Vagina (tissue), 2 donors: ENCODE data around the gene OVOL1. TPM values are rescaled to one million over a fixed set of nuclear protein-coding genes. Genes with fewer than 3 reads are reported as not detected.
"Not testable (repeated sequence)": the region's sequence is repeated elsewhere in the genome, so short reads cannot be mapped to it uniquely, and the experiment has no call there.

Experiments
- DNase-seq, 2 donors: peaks; one replicate each; pipeline ENCODE4 v3.0.0-alpha.2; 2017; ENCODE audit errors: extremely low spot score in 2 of 2
- H3K27ac ChIP-seq: fragments of 200-600 bp; sonication (generic); one replicate; pipeline ENCODE4 v1.5.1; 2019
- H3K27me3 ChIP-seq: fragments of 200-600 bp; sonication (generic); one replicate; pipeline ENCODE4 v1.5.1; 2019
- H3K36me3 ChIP-seq, 2 donors: fragments of 200-600 bp; sonication (generic); one replicate each; pipeline ENCODE4 v1.5.1; 2017 to 2019
- H3K4me1 ChIP-seq: fragments of 200-600 bp; sonication (generic); one replicate; pipeline ENCODE4 v1.5.1; 2019
- H3K4me3 ChIP-seq, 2 donors: fragments of 200-600 bp; sonication (generic); 1 replicate in 1 of 2; 2 replicates in 1 of 2; pipeline ENCODE4 v1.5.1; 2016 to 2019
- H3K9me3 ChIP-seq: fragments of 200-600 bp; sonication (generic); one replicate; pipeline ENCODE4 v1.5.1; 2019
- CTCF ChIP-seq, 3 experiments: fragments of 450-650 bp in 2 of 3; fragments of 200-600 bp in 1 of 3; sonication (generic) in 1 of 3; IDR thresholded peaks; one replicate each; pipeline ENCODE4 v1.5.1; 2017 to 2019; ENCODE audit warnings: antibody characterized with exemption in 3 of 3, mild to moderate bottlenecking in 2 of 3, moderate library complexity in 2 of 3
- POLR2A ChIP-seq, 2 donors: fragments of 450-650 bp; IDR thresholded peaks; one replicate each; pipeline ENCODE4 v1.6.1; 2017; ENCODE audit warnings: antibody characterized with exemption in 2 of 2, mild to moderate bottlenecking in 2 of 2, moderate library complexity in 2 of 2
- POLR2AphosphoS5 ChIP-seq, 2 donors: sonication (generic); formaldehyde crosslinking; IDR thresholded peaks; one replicate each; pipeline ENCODE4 v1.9.0; 2017; ENCODE audit warnings: antibody characterized with exemption in 2 of 2, mild to moderate bottlenecking in 2 of 2, low read depth in 1 of 2; ENCODE audit not compliant: insufficient read depth in 1 of 2
- intact Hi-C: fragments of 100-400 bp; cut with DNase I; formaldehyde crosslinking; loops from one replicate; pipeline ENCODE4 v1.15.1; 2023
- total RNA-seq: library from RNA; depleted of rRNA; stranded (reverse); fragments of >200 nt; gene quantifications from one replicate; pipeline ENCODE4 v1.2.3, GENCODE V29; 2016

Gene OVOL1
- total RNA-seq, 1 donor from 2014 or later: 17.4 TPM

- Histone ChIP-seq H3K27ac (no peak overlapping the region), H3K27me3 (no peaks in the 10 kb centered on the region), H3K4me3 (no peak overlapping the region), H3K4me1 (peaks cover 12% of the 10 kb centered on the region), H3K36me3 (no peaks in the 10 kb centered on the region), H3K9me3 (no peaks in the 10 kb centered on the region)
- DNase-seq: no peak
- TF ChIP-seq CTCF (IDR thresholded peaks at IDR 0.05) (no peak), POLR2AphosphoS5 (IDR thresholded peaks at IDR 0.05; ENCODE audit: insufficient read depth in 1 of 2, low read depth in 1 of 2) (no peak), POLR2A (IDR thresholded peaks at IDR 0.05) (no peak)
- intact Hi-C loops: no loop called here
Observed at GRCh38 chr11:65821107-65821506, 34.2 kb downstream of the OVOL1 start.

DNA sequence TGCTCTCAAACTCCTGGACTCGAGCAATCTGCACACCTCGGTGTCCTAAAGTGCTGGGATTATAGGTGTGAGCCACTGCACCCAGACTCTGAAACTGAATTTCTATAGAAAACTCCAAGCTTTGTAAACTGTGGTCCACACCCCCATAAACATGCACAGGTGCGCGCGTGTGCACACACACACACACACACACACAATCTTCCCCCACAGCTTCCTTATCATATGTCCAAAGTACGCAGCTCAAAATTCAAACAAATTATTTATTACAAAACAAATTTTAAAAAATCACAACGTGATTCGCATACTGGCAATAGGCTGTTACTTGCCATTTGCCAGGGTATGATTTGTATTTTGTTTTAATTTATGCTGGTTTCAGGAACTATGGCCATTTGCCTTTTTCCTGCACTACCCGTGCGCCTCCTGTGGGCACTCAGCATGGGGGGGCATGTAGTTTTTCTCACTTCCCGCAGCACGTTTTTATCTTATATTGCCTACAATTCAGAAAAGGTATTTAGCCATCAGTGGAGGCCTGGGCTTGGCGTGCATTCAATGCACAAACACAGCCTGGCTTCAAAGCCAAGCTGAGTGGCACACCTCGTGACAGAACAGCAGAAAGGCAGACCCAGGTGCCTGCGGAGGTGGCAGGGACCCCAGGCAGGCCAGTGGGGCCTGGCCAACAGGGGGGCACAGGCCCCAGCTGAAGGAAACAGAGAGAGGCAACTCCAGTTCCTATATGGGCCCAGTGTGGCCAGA is 36.1 kb downstream of the OVOL1 start:
- no peaks in the 10 kb centered on the region for H3K27me3 ChIP-seq
- intact Hi-C loops: no loop called here
- no peaks in the 10 kb centered on the region for H3K36me3 ChIP-seq
- H3K4me3 ChIP-seq: no peak overlapping the region
- H3K27ac ChIP-seq: no peak overlapping the region
- H3K9me3 ChIP-seq: no peaks in the 10 kb centered on the region
- no peak for TF ChIP-seq CTCF (IDR thresholded peaks at IDR 0.05)
- TF ChIP-seq POLR2AphosphoS5 (IDR thresholded peaks at IDR 0.05; ENCODE audit: insufficient read depth in 1 of 2, low read depth in 1 of 2): no peak
- TF ChIP-seq POLR2A (IDR thresholded peaks at IDR 0.05): no peak
- DNase-seq: no peak
- no peaks in the 10 kb centered on the region for H3K4me1 ChIP-seq

- Histone ChIP-seq H3K27me3 (no peaks in the 10 kb centered on the region), H3K9me3 (no peaks in the 10 kb centered on the region), H3K4me1 (no peaks in the 10 kb centered on the region), H3K36me3 (no peaks in the 10 kb centered on the region), H3K27ac (no peak overlapping the region), H3K4me3 (no peak overlapping the region)
- intact Hi-C loops: no loop called here
- TF ChIP-seq POLR2A (IDR thresholded peaks at IDR 0.05) (no peak), POLR2AphosphoS5 (IDR thresholded peaks at IDR 0.05; ENCODE audit: insufficient read depth in 1 of 2, low read depth in 1 of 2) (no peak), CTCF (IDR thresholded peaks at IDR 0.05) (no peak)
- DNase-seq: no peak
Observed at GRCh38 chr11:65826984-65827735, 40.3 kb downstream of the OVOL1 start.

- no peak for DNase-seq
- Histone ChIP-seq H3K27me3 (no peaks in the 10 kb centered on the region), H3K4me1 (peaks cover 7% of the 10 kb centered on the region), H3K4me3 (no peak overlapping the region), H3K27ac (no peak overlapping the region), H3K36me3 (no peaks in the 10 kb centered on the region), H3K9me3 (no peaks in the 10 kb centered on the region)
- no peak for TF ChIP-seq POLR2AphosphoS5 (IDR thresholded peaks at IDR 0.05; ENCODE audit: insufficient read depth in 1 of 2, low read depth in 1 of 2)
- no peak for TF ChIP-seq CTCF (IDR thresholded peaks at IDR 0.05)
- no peak for TF ChIP-seq POLR2A (IDR thresholded peaks at IDR 0.05)
- intact Hi-C loops: no loop called here
Observed at GRCh38 chr11:65829459-65829858, 42.6 kb downstream of the OVOL1 start.

DNA sequence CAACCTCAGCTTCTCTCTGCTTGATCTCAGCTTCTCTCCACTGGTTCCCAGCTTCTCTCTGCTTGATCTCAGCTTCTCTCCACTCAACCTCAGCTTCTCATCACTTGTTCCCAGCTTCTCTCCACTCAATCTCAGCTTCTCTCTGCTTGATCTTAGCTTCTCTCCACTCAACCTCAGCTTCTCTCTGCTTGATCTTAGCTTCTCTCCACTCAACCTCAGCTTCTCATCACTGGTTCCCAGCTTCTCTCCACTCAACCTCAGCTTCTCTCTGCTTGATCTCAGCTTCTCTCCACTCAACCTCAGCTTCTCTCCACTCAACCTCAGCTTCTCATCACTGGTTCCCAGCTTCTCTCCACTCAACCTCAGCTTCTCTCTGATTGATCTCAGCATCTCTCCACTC is 45.4 kb downstream of the OVOL1 start:
- H3K9me3 ChIP-seq, H3K4me1 ChIP-seq, intact Hi-C loops, H3K4me3 ChIP-seq, H3K36me3 ChIP-seq, DNase-seq, H3K27ac ChIP-seq, H3K27me3 ChIP-seq: not testable (repeated sequence)
